ENCODE results near the gene SV2B. TPM values are rescaled to one million over a fixed set of nuclear protein-coding genes. Genes with fewer than 3 reads are reported as not detected.

SV2B gene
- total RNA-seq, 1 donor from 2014 or later, result not detected

GRCh38 chr15:91270747-91271146 lies 170.7 kb downstream of the SV2B start:
- Histone ChIP-seq H3K9ac (ENCODE audit: low read length) (no peak overlapping the region), H3K79me2 (ENCODE audit: insufficient read depth, low read length) (no peaks in the 10 kb centered on the region), H3K4me2 (ENCODE audit: low read length) (no peak overlapping the region), H4K20me1 (ENCODE audit: insufficient read depth, low read length) (no peaks in the 10 kb centered on the region), H3K9me3 (ENCODE audit: insufficient read depth, low read depth, low read length) (no peaks in the 10 kb centered on the region), H3K36me3 (ENCODE audit: insufficient read depth, low read length) (no peaks in the 10 kb centered on the region), H2AFZ (ENCODE audit: low read depth, low read length) (no peak overlapping the region), H3K4me3 (ENCODE audit: insufficient read depth, low read depth, low read length) (no peak overlapping the region), H3K27me3 (ENCODE audit: insufficient read depth, low read length) (no peaks in the 10 kb centered on the region), H3K4me1 (ENCODE audit: insufficient read depth, low read length) (no peaks in the 10 kb centered on the region), H3K27ac (ENCODE audit: low read depth, low read length) (no peak overlapping the region)
- H3K36me3 Mint-ChIP-seq (ENCODE audit: low read depth, unreplicated experiment), result no peaks in the 10 kb centered on the region
- H3K4me1 Mint-ChIP-seq (ENCODE audit: low read depth, unreplicated experiment), result no peaks in the 10 kb centered on the region
- no peaks in the 10 kb centered on the region for H3K9me3 Mint-ChIP-seq (ENCODE audit: unreplicated experiment)
- H3K27ac Mint-ChIP-seq (ENCODE audit: unreplicated experiment), result no peak overlapping the region
- DNase-seq (ENCODE audit: low read depth), result no peak
- no peak for FAIRE-seq
- H3K4me3 Mint-ChIP-seq (ENCODE audit: unreplicated experiment), result no peak overlapping the region
- peaks cover 32% of the 10 kb centered on the region for H3K27me3 Mint-ChIP-seq (ENCODE audit: low read depth, unreplicated experiment)
- TF ChIP-seq EZH2 (IDR thresholded peaks at IDR 0.05; ENCODE audit: insufficient read depth, low read length) (no peak), CTCF (IDR thresholded peaks at IDR 0.05; ENCODE audit: insufficient read depth, low read depth, low read length) (no peak)

- no peak overlapping the region for H3K4me3 ChIP-seq (ENCODE audit: insufficient read depth, low read depth, low read length)
- no peak overlapping the region for H3K4me2 ChIP-seq (ENCODE audit: low read length)
- H3K36me3 ChIP-seq (ENCODE audit: insufficient read depth, low read length), result no peaks in the 10 kb centered on the region
- H4K20me1 ChIP-seq (ENCODE audit: insufficient read depth, low read length), result no peaks in the 10 kb centered on the region
- H3K4me1 ChIP-seq (ENCODE audit: insufficient read depth, low read length), result no peaks in the 10 kb centered on the region
- TF ChIP-seq EZH2 (IDR thresholded peaks at IDR 0.05; ENCODE audit: insufficient read depth, low read length) (no peak), CTCF (IDR thresholded peaks at IDR 0.05; ENCODE audit: insufficient read depth, low read depth, low read length) (peak; percentile 90)
- Mint-ChIP-seq H3K4me3 (ENCODE audit: unreplicated experiment) (no peak overlapping the region), H3K36me3 (ENCODE audit: low read depth, unreplicated experiment) (no peaks in the 10 kb centered on the region), H3K27ac (ENCODE audit: unreplicated experiment) (no peak overlapping the region), H3K9me3 (ENCODE audit: unreplicated experiment) (no peaks in the 10 kb centered on the region), H3K4me1 (ENCODE audit: low read depth, unreplicated experiment) (no peaks in the 10 kb centered on the region), H3K27me3 (ENCODE audit: low read depth, unreplicated experiment) (peaks cover 32% of the 10 kb centered on the region)
- no peaks in the 10 kb centered on the region for H3K27me3 ChIP-seq (ENCODE audit: insufficient read depth, low read length)
- peak; percentile 78 for FAIRE-seq
- peak; percentile 11 for DNase-seq (ENCODE audit: low read depth)
- H2AFZ ChIP-seq (ENCODE audit: low read depth, low read length), result no peak overlapping the region
- H3K27ac ChIP-seq (ENCODE audit: low read depth, low read length), result no peak overlapping the region
- no peaks in the 10 kb centered on the region for H3K9me3 ChIP-seq (ENCODE audit: insufficient read depth, low read depth, low read length)
- H3K79me2 ChIP-seq (ENCODE audit: insufficient read depth, low read length), result no peaks in the 10 kb centered on the region
- H3K9ac ChIP-seq (ENCODE audit: low read length), result no peak overlapping the region
Observed at GRCh38 chr15:91271565-91272153, 171.6 kb downstream of the SV2B start.

- Histone ChIP-seq H3K79me2 (ENCODE audit: insufficient read depth, low read length) (no peaks in the 10 kb centered on the region), H3K36me3 (ENCODE audit: insufficient read depth, low read length) (no peaks in the 10 kb centered on the region), H3K4me3 (ENCODE audit: insufficient read depth, low read depth, low read length) (no peak overlapping the region), H3K9me3 (ENCODE audit: insufficient read depth, low read depth, low read length) (no peaks in the 10 kb centered on the region), H3K27ac (ENCODE audit: low read depth, low read length) (no peak overlapping the region), H3K4me2 (ENCODE audit: low read length) (no peak overlapping the region), H4K20me1 (ENCODE audit: insufficient read depth, low read length) (no peaks in the 10 kb centered on the region), H3K4me1 (ENCODE audit: insufficient read depth, low read length) (no peaks in the 10 kb centered on the region), H3K9ac (ENCODE audit: low read length) (no peak overlapping the region), H3K27me3 (ENCODE audit: insufficient read depth, low read length) (no peaks in the 10 kb centered on the region), H2AFZ (ENCODE audit: low read depth, low read length) (no peak overlapping the region)
- Mint-ChIP-seq H3K4me1 (ENCODE audit: low read depth, unreplicated experiment) (peaks cover 4% of the 10 kb centered on the region), H3K36me3 (ENCODE audit: low read depth, unreplicated experiment) (no peaks in the 10 kb centered on the region), H3K4me3 (ENCODE audit: unreplicated experiment) (no peak overlapping the region), H3K27ac (ENCODE audit: unreplicated experiment) (no peak overlapping the region), H3K27me3 (ENCODE audit: low read depth, unreplicated experiment) (peaks cover 21% of the 10 kb centered on the region), H3K9me3 (ENCODE audit: unreplicated experiment) (no peaks in the 10 kb centered on the region)
- DNase-seq (ENCODE audit: low read depth) (no peak), FAIRE-seq (no peak)
- TF ChIP-seq EZH2 (IDR thresholded peaks at IDR 0.05; ENCODE audit: insufficient read depth, low read length) (no peak), CTCF (IDR thresholded peaks at IDR 0.05; ENCODE audit: insufficient read depth, low read depth, low read length) (no peak)
Observed at GRCh38 chr15:91275844-91276243, 175.8 kb downstream of the SV2B start.

Measured in astrocyte (in vitro differentiated cells and primary cell).